Measurements from ENCODE around the gene AGAP1.

AGAP1 gene

GRCh38 chr2:235876099-235876679 is 382.3 kb downstream of the AGAP1 start:
- H3K36me3 Mint-ChIP-seq (ENCODE audit: insufficient read depth), result peaks cover 2% of the 10 kb centered on the region
- H3K4me1 Mint-ChIP-seq, result no peaks in the 10 kb centered on the region
- no peak overlapping the region for H3K27ac Mint-ChIP-seq (ENCODE audit: low read depth)
- no peak overlapping the region for H3K4me3 Mint-ChIP-seq
- DNase-seq (ENCODE audit: low spot score in 2 of 2), result no peak
- no peaks in the 10 kb centered on the region for H3K27me3 Mint-ChIP-seq
- no peak for ATAC-seq (replicated peaks; ENCODE audit: extremely low read depth, poor library complexity, severe bottlenecking)
- H3K9me3 Mint-ChIP-seq, result no peaks in the 10 kb centered on the region

- ATAC-seq (replicated peaks; ENCODE audit: extremely low read depth, poor library complexity, severe bottlenecking) (no peak), DNase-seq (ENCODE audit: low spot score in 2 of 2) (no peak)
- no peak overlapping the region for H3K27ac Mint-ChIP-seq (ENCODE audit: low read depth)
- H3K9me3 Mint-ChIP-seq, result no peaks in the 10 kb centered on the region
- H3K4me3 Mint-ChIP-seq, result no peak overlapping the region
- H3K4me1 Mint-ChIP-seq, result no peaks in the 10 kb centered on the region
- peaks cover 2% of the 10 kb centered on the region for H3K36me3 Mint-ChIP-seq (ENCODE audit: insufficient read depth)
- H3K27me3 Mint-ChIP-seq, result no peaks in the 10 kb centered on the region
Measured at GRCh38 chr2:235877275-235877802, 383.5 kb downstream of the AGAP1 start.

- no peaks in the 10 kb centered on the region for H3K4me1 Mint-ChIP-seq
- H3K36me3 Mint-ChIP-seq (ENCODE audit: insufficient read depth), result peaks cover 2% of the 10 kb centered on the region
- no peak overlapping the region for H3K27ac Mint-ChIP-seq (ENCODE audit: low read depth)
- H3K4me3 Mint-ChIP-seq, result no peak overlapping the region
- no peaks in the 10 kb centered on the region for H3K9me3 Mint-ChIP-seq
- no peak for DNase-seq (ENCODE audit: low spot score in 2 of 2)
- H3K27me3 Mint-ChIP-seq, result no peaks in the 10 kb centered on the region
- ATAC-seq (replicated peaks; ENCODE audit: extremely low read depth, poor library complexity, severe bottlenecking), result no peak
Measured at GRCh38 chr2:235879116-235879515, 385.3 kb downstream of the AGAP1 start.

- Mint-ChIP-seq H3K27ac (ENCODE audit: low read depth) (no peak overlapping the region), H3K9me3 (no peaks in the 10 kb centered on the region), H3K4me3 (no peak overlapping the region), H3K4me1 (no peaks in the 10 kb centered on the region), H3K36me3 (ENCODE audit: insufficient read depth) (peaks cover 7% of the 10 kb centered on the region), H3K27me3 (no peaks in the 10 kb centered on the region)
- no peak for DNase-seq (ENCODE audit: low spot score in 2 of 2)
- no peak for ATAC-seq (replicated peaks; ENCODE audit: extremely low read depth, poor library complexity, severe bottlenecking)
Measured at GRCh38 chr2:235883675-235884074, 389.8 kb downstream of the AGAP1 start.

GRCh38 chr2:235889302-235889630 is 395.4 kb downstream of the AGAP1 start:
- Mint-ChIP-seq H3K27ac (ENCODE audit: low read depth) (no peak overlapping the region), H3K4me3 (no peak overlapping the region), H3K9me3 (no peaks in the 10 kb centered on the region), H3K4me1 (no peaks in the 10 kb centered on the region), H3K36me3 (ENCODE audit: insufficient read depth) (peaks cover 7% of the 10 kb centered on the region), H3K27me3 (no peaks in the 10 kb centered on the region)
- DNase-seq (ENCODE audit: low spot score in 2 of 2) (no peak), ATAC-seq (replicated peaks; ENCODE audit: extremely low read depth, poor library complexity, severe bottlenecking) (no peak)

GRCh38 chr2:235893129-235893698 is 399.4 kb downstream of the AGAP1 start:
- ATAC-seq (replicated peaks; ENCODE audit: extremely low read depth, poor library complexity, severe bottlenecking), result no peak
- Mint-ChIP-seq H3K36me3 (ENCODE audit: insufficient read depth) (peaks cover 1% of the 10 kb centered on the region), H3K4me3 (no peak overlapping the region), H3K4me1 (no peaks in the 10 kb centered on the region), H3K9me3 (no peaks in the 10 kb centered on the region), H3K27ac (ENCODE audit: low read depth) (no peak overlapping the region), H3K27me3 (no peaks in the 10 kb centered on the region)
- no peak for DNase-seq (ENCODE audit: low spot score in 2 of 2)

- H3K4me1 Mint-ChIP-seq, result no peaks in the 10 kb centered on the region
- H3K36me3 Mint-ChIP-seq (ENCODE audit: insufficient read depth), result peaks cover under 1% of the 10 kb centered on the region
- ATAC-seq (replicated peaks; ENCODE audit: extremely low read depth, poor library complexity, severe bottlenecking), result no peak
- no peaks in the 10 kb centered on the region for H3K27me3 Mint-ChIP-seq
- H3K27ac Mint-ChIP-seq (ENCODE audit: low read depth), result no peak overlapping the region
- H3K4me3 Mint-ChIP-seq, result no peak overlapping the region
- no peaks in the 10 kb centered on the region for H3K9me3 Mint-ChIP-seq
- DNase-seq (ENCODE audit: low spot score in 2 of 2), result no peak
Measured at GRCh38 chr2:235894839-235895238, 401.0 kb downstream of the AGAP1 start.

GRCh38 chr2:235896061-235896460 is 402.2 kb downstream of the AGAP1 start:
- Mint-ChIP-seq H3K9me3 (no peaks in the 10 kb centered on the region), H3K4me3 (no peak overlapping the region), H3K36me3 (ENCODE audit: insufficient read depth) (no peaks in the 10 kb centered on the region), H3K4me1 (no peaks in the 10 kb centered on the region), H3K27ac (ENCODE audit: low read depth) (no peak overlapping the region), H3K27me3 (no peaks in the 10 kb centered on the region)
- DNase-seq (ENCODE audit: low spot score in 2 of 2) (no peak), ATAC-seq (replicated peaks; ENCODE audit: extremely low read depth, poor library complexity, severe bottlenecking) (no peak)

GRCh38 chr2:235897992-235898391 is 404.1 kb downstream of the AGAP1 start:
- no peak overlapping the region for H3K27ac Mint-ChIP-seq (ENCODE audit: low read depth)
- H3K4me1 Mint-ChIP-seq, result no peaks in the 10 kb centered on the region
- H3K36me3 Mint-ChIP-seq (ENCODE audit: insufficient read depth), result no peaks in the 10 kb centered on the region
- H3K4me3 Mint-ChIP-seq, result no peak overlapping the region
- ATAC-seq (replicated peaks; ENCODE audit: extremely low read depth, poor library complexity, severe bottlenecking) (no peak), DNase-seq (ENCODE audit: low spot score in 2 of 2) (no peak)
- H3K9me3 Mint-ChIP-seq, result no peaks in the 10 kb centered on the region
- H3K27me3 Mint-ChIP-seq, result no peaks in the 10 kb centered on the region

GRCh38 chr2:235898766-235899165 is 404.9 kb downstream of the AGAP1 start:
- no peak overlapping the region for H3K4me3 Mint-ChIP-seq
- no peaks in the 10 kb centered on the region for H3K36me3 Mint-ChIP-seq (ENCODE audit: insufficient read depth)
- H3K4me1 Mint-ChIP-seq, result no peaks in the 10 kb centered on the region
- ATAC-seq (replicated peaks; ENCODE audit: extremely low read depth, poor library complexity, severe bottlenecking) (no peak), DNase-seq (ENCODE audit: low spot score in 2 of 2) (no peak)
- H3K27me3 Mint-ChIP-seq, result no peaks in the 10 kb centered on the region
- H3K27ac Mint-ChIP-seq (ENCODE audit: low read depth), result no peak overlapping the region
- no peaks in the 10 kb centered on the region for H3K9me3 Mint-ChIP-seq

- Mint-ChIP-seq H3K36me3 (ENCODE audit: insufficient read depth) (no peaks in the 10 kb centered on the region), H3K9me3 (no peaks in the 10 kb centered on the region), H3K27me3 (no peaks in the 10 kb centered on the region), H3K4me3 (no peak overlapping the region), H3K27ac (ENCODE audit: low read depth) (no peak overlapping the region), H3K4me1 (no peaks in the 10 kb centered on the region)
- no peak for ATAC-seq (replicated peaks; ENCODE audit: extremely low read depth, poor library complexity, severe bottlenecking)
- no peak for DNase-seq (ENCODE audit: low spot score in 2 of 2)
Measured at GRCh38 chr2:235900631-235901030, 406.8 kb downstream of the AGAP1 start.

- Mint-ChIP-seq H3K9me3 (no peaks in the 10 kb centered on the region), H3K36me3 (ENCODE audit: insufficient read depth) (no peaks in the 10 kb centered on the region), H3K4me1 (no peaks in the 10 kb centered on the region), H3K27me3 (no peaks in the 10 kb centered on the region), H3K27ac (ENCODE audit: low read depth) (no peak overlapping the region), H3K4me3 (no peak overlapping the region)
- ATAC-seq (replicated peaks; ENCODE audit: extremely low read depth, poor library complexity, severe bottlenecking), result no peak
- no peak for DNase-seq (ENCODE audit: low spot score in 2 of 2)
Measured at GRCh38 chr2:235901243-235901642, 407.4 kb downstream of the AGAP1 start.

GRCh38 chr2:235903782-235904584 is 410.1 kb downstream of the AGAP1 start:
- ATAC-seq (replicated peaks; ENCODE audit: extremely low read depth, poor library complexity, severe bottlenecking), result no peak
- H3K4me1 Mint-ChIP-seq, result no peaks in the 10 kb centered on the region
- no peak overlapping the region for H3K27ac Mint-ChIP-seq (ENCODE audit: low read depth)

More at GRCh38 chr2:235903782-235904584, 410.1 kb downstream of the AGAP1 start:
- DNase-seq (ENCODE audit: low spot score in 2 of 2), result no peak
- H3K4me3 Mint-ChIP-seq, result no peak overlapping the region
- no peaks in the 10 kb centered on the region for H3K27me3 Mint-ChIP-seq
- no peaks in the 10 kb centered on the region for H3K9me3 Mint-ChIP-seq
- H3K36me3 Mint-ChIP-seq (ENCODE audit: insufficient read depth), result peaks cover 1% of the 10 kb centered on the region
